Activated CD8-positive, alpha-beta memory T cell treated with anti-CD3 and anti-CD28 coated beads, Interleukin-2, amount 10 ng/mL, durations not matched to agents 7 days and 5 days (primary cell): ENCODE measurements around the gene TFAP2C. TPM values are rescaled to one million over a fixed set of nuclear protein-coding genes. Genes with fewer than 3 reads are reported as not detected.
"Not testable (repeated sequence)": the region's sequence is repeated elsewhere in the genome, so short reads cannot be mapped to it uniquely, and the experiment has no call there.

Experiments used
- ATAC-seq: fragments of 150-1000 bp; cut with Tn5 transposase; one replicate; pipeline ENCODE4 v1.10.0; 2021; ENCODE audit warnings: moderate library complexity
- CTCF ChIA-PET: fragments of 350-600 bp; sonication (Branson Sonifier 250); formaldehyde crosslinking; loops from one replicate; lab custom pipeline; 2021; ENCODE audit warnings: antibody characterized with exemption; lab: Charles Lee
- DNase-seq: peaks from one replicate; pipeline ENCODE4 v3.0.0-alpha.2; 2020
- H3K27ac Mint-ChIP-seq: one replicate; pipeline ENCODE4 v1.8.0; 2021; ENCODE audit warnings: mild to moderate bottlenecking, mixed read lengths
- H3K27me3 Mint-ChIP-seq: one replicate; pipeline ENCODE4 v1.8.0; 2021; ENCODE audit warnings: mixed read lengths
- H3K36me3 Mint-ChIP-seq: one replicate; pipeline ENCODE4 v1.8.0; 2021; ENCODE audit warnings: mild to moderate bottlenecking, mixed read lengths
- H3K4me1 Mint-ChIP-seq: one replicate; pipeline ENCODE4 v1.8.0; 2021; ENCODE audit warnings: mixed read lengths
- H3K4me3 Mint-ChIP-seq: one replicate; pipeline ENCODE4 v1.8.0; 2021; ENCODE audit warnings: mild to moderate bottlenecking, moderate library complexity, mixed read lengths
- H3K9me3 Mint-ChIP-seq: one replicate; pipeline ENCODE4 v1.8.0; 2022; ENCODE audit warnings: low read depth, mixed read lengths
- total RNA-seq, 2 experiments: library from RNA; stranded (reverse); gene quantifications; one replicate each; pipeline ENCODE4 v1.2.3, GENCODE V29; 2021

TFAP2C gene
- total RNA-seq, 2 experiments from 2014 or later: not detected

DNA sequence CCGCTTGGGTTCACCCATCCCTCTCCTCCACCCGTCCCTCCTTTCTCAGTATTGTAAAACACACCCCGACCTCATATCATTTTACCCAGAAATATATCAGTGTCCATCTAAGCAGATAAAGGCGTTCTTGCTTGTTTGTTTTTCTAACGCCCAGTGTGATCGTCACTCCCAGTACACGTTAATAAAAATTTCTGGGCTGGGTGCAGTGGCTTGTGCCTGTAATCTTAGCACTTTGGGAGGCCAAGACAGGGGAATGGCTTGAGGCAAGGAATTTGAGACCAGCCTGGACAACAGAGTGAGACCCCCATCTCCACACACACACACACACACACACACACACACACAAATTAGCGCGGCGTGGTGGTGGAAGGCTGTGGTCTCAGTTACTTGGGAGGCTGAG, 24.4 kb upstream of the TFAP2C start:
- Mint-ChIP-seq H3K27ac (no peak overlapping the region), H3K36me3 (no peaks in the 10 kb centered on the region), H3K4me3 (no peak overlapping the region), H3K9me3 (no peaks in the 10 kb centered on the region), H3K27me3 (peaks cover 2% of the 10 kb centered on the region), H3K4me1 (no peaks in the 10 kb centered on the region)
- DNase-seq (no peak), ATAC-seq (no peak)
- CTCF ChIA-PET: no interaction called here

DNA sequence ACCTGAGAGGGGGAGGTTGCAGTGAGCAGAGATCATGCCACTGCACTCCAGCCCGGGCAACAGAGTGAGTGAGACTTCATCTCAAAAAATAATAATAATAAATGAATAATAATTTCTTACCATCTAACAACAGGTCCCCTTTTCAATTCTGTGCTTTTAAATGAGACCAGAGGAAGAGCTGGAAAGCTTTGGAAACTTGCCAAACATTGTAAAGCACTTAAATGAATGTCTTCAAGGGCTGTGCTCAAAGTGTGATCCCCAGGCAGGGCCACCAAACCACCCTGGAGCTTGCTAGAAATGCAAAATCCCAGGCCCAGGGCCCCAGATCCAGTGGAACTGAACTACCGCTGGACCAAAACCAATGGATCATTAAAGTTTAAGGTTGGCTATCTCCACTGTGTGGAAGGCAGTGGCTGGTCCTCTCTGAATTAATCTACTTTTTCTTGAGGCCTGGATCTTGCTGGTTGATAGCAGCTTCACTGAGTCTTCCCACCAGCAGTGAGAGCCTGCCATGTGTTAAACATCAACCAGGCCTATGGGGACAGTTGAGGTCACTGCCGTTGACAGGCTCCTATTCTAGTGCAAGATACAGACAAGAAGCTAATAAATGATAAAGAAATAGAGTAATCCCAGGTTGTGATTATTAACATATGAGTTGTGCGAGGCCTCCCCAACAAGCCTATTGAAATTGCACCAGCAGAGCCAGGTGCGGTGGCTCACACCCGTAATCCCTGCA, 23.7 kb upstream of the TFAP2C start:
- H3K9me3 Mint-ChIP-seq: no peaks in the 10 kb centered on the region
- CTCF ChIA-PET: no interaction called here
- ATAC-seq (no peak), DNase-seq (no peak)
- H3K36me3 Mint-ChIP-seq: no peaks in the 10 kb centered on the region
- H3K4me3 Mint-ChIP-seq: no peak overlapping the region
- H3K27ac Mint-ChIP-seq: no peak overlapping the region
- H3K27me3 Mint-ChIP-seq: peaks cover 2% of the 10 kb centered on the region
- H3K4me1 Mint-ChIP-seq: no peaks in the 10 kb centered on the region

DNA sequence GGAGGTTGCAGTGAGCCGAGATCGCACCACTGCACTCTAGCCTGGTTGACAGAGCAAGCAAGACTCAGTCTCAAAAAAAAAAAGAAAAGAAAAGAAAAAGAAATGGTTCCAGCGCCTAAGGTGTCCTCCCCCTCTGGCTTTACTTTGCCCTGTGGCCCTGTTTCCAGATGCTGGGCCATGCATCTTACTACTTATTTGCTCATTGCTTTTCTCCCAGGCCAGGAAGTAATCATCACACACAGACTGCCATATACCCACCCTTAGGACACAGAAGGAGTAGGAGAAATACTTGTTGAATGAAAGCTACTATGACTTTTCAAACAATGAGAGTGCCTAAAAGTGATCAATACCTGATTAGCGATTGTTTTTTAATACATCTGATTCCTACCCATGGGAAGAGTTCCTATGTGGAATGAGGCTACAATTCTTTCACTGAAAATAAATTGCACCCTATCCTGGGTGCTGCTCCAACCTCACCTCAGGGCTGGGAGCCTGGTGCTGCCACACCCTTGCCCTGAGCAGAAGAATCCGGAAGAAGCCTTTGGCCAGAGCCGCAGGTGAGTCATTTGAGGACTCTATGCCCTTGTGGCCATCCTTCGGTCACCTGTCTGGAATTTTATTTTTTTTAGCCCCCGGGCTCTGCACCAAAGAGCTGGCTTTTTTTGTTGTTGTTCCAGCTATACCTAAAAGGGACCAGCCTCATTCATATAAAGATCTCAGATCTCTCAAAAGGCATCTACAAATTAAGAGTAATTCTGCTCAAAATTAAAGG, 22.7 kb upstream of the TFAP2C start:
- Mint-ChIP-seq H3K27ac (no peak overlapping the region), H3K4me1 (no peaks in the 10 kb centered on the region), H3K36me3 (no peaks in the 10 kb centered on the region), H3K4me3 (no peak overlapping the region), H3K9me3 (no peaks in the 10 kb centered on the region), H3K27me3 (peaks cover 2% of the 10 kb centered on the region)
- DNase-seq: no peak
- ATAC-seq: no peak
- CTCF ChIA-PET: no interaction called here

DNA sequence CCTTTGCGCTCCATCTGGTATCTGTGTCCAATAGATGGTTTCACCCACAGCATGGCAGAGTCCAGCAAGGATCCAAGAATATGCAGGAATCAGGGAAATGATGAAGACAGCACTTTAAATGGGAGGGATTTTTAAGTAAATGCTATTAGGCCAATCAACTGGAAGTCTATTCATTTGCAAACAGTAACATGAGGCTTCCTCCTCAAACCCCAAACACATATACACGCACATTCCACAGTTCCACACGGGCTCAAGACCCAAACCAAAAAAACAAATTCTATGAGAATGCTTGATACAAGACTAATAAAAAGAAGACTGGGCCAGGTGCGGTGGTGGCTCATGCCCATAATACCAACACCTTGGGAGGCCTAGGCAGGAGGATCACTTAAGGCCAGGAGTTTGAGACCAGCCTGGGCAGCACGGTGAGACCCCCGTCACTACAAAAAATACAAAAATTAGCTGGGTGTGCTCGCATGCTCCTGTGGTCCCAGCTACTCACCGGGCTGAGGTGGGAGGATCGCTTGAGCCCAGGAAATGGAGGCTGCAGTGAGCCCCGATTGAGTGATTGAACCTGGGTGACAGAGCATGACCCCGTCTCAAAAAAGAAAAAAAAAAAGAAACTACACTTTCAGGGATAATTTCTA, 21.9 kb upstream of the TFAP2C start:
- Mint-ChIP-seq H3K36me3 (no peaks in the 10 kb centered on the region), H3K9me3 (no peaks in the 10 kb centered on the region), H3K4me3 (no peak overlapping the region), H3K27ac (no peak overlapping the region), H3K27me3 (peaks cover 2% of the 10 kb centered on the region), H3K4me1 (no peaks in the 10 kb centered on the region)
- CTCF ChIA-PET: no interaction called here
- DNase-seq (no peak), ATAC-seq (no peak)

DNA sequence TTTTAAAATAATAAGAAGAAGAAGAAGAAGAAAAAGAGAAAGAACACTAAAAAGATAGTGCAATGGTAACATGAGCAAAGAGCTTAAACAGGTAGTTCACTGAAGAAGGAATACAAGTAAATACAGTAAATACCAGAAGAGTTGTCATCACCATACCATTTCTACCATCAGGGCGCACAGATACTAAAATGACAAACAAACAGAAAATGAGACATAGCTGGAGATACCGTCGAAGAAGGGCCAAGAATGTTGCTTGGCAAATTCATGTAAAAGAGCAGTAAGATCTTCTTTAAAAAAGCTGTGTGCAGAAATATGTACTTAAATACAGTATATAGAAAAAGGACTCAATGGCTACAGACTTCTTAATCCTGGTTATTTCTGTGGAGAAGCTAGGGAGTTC, 20.7 kb upstream of the TFAP2C start:
- H3K4me3 Mint-ChIP-seq: no peak overlapping the region
- DNase-seq (no peak), ATAC-seq (no peak)
- no peaks in the 10 kb centered on the region for H3K27me3 Mint-ChIP-seq
- H3K27ac Mint-ChIP-seq: no peak overlapping the region
- H3K9me3 Mint-ChIP-seq: no peaks in the 10 kb centered on the region
- CTCF ChIA-PET: no interaction called here
- no peaks in the 10 kb centered on the region for H3K4me1 Mint-ChIP-seq
- H3K36me3 Mint-ChIP-seq: no peaks in the 10 kb centered on the region

DNA sequence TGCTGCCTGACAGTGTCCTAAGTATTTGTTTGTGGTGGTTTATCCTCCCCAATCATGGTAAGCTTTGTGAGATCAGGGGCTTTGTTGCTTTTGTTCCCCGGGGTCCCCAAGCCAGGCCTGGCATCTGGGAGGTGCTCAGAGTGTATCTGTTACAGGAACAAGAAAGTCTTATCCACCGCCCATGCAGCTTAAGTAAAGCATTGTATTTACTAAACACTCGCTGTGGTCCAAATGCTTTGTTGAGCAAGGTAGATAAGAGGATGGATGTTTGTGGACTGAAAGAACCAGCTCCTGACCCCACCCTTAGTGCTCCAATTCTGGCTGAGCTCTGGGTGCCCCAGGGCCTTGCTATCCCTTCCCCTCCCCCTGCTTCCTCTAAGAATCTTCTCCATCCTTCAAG, 19.8 kb upstream of the TFAP2C start:
- no peak overlapping the region for H3K27ac Mint-ChIP-seq
- H3K27me3 Mint-ChIP-seq: no peaks in the 10 kb centered on the region
- CTCF ChIA-PET: no interaction called here

DNA sequence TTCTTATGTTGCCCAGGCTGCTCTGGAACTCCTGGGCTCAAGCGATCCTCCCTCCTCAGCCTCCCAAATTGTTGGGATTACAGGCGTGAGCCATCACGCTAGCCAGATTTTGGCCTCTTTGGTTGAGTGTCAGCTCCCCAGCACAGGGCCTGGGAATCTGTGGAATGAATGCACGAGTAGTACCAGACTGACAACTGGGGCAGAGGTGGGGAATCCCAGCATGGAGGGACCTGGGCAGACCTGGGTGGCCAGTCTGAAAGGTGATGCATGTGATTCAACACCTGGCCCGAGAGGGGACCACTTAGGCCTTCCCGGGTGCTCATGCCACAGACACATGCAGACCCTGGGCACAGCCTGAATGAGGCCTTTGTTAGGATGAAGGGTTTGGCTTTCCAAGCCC, 19.0 kb upstream of the TFAP2C start:
- H3K4me3 Mint-ChIP-seq: no peak overlapping the region

More for the DNA sequence above, 19.8 kb upstream of the TFAP2C start:
- Mint-ChIP-seq H3K36me3 (no peaks in the 10 kb centered on the region), H3K9me3 (no peaks in the 10 kb centered on the region), H3K4me3 (no peak overlapping the region), H3K4me1 (no peaks in the 10 kb centered on the region)
- DNase-seq (no peak), ATAC-seq (no peak)

DNA sequence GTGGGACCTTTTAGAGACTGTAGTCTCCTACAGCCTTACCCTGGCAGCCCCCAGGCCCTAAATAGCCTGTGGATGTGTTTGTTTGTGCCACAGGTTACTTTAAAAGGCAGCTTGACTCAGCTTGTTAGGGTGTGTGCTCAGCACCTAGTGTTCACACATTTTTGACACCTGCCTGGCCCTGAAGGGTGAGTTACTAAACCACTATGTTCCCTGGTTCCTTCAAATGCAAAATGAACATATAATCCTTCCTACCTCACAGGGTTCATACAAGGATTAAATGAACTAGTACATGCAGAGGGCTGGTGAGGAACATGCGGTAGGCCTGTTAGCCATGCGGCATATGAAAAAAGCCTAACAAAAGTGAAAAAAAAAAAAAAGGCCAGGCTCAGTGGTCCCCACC, 14.9 kb upstream of the TFAP2C start:
- Mint-ChIP-seq H3K9me3 (no peaks in the 10 kb centered on the region), H3K36me3 (no peaks in the 10 kb centered on the region), H3K27me3 (no peaks in the 10 kb centered on the region), H3K4me3 (no peak overlapping the region), H3K4me1 (no peaks in the 10 kb centered on the region), H3K27ac (no peak overlapping the region)
- DNase-seq: no peak
- CTCF ChIA-PET: no interaction called here
- no peak for ATAC-seq

More for the DNA sequence above, 19.0 kb upstream of the TFAP2C start:
- no peak for ATAC-seq
- no peak overlapping the region for H3K27ac Mint-ChIP-seq
- H3K27me3 Mint-ChIP-seq: no peaks in the 10 kb centered on the region
- no peaks in the 10 kb centered on the region for H3K4me1 Mint-ChIP-seq
- no peaks in the 10 kb centered on the region for H3K36me3 Mint-ChIP-seq
- H3K9me3 Mint-ChIP-seq: no peaks in the 10 kb centered on the region
- DNase-seq: no peak
- CTCF ChIA-PET: no interaction called here

DNA sequence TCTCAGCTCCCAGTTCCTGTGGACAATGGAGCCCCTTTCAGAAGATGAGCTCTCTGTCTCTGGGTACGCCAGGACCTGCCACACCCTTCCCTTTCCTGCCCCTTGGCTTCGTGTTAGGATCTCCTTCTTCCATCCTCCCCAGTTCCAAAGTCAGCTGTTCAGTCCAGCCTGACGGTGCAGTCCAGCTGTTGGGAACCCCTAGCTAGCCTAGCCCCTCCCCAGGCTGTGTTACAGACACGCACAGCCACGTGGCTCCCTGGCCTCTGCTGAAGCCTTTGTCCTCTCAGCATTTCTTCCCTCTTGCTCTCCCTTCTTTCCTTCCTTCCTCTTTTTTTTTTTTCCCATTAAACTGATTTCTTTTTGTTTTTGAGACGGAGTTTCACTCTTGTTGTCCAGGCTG, 12.4 kb upstream of the TFAP2C start:
- peaks cover under 1% of the 10 kb centered on the region for H3K27me3 Mint-ChIP-seq
- ATAC-seq: no peak
- H3K27ac Mint-ChIP-seq: no peak overlapping the region
- no peak overlapping the region for H3K4me3 Mint-ChIP-seq
- no peaks in the 10 kb centered on the region for H3K4me1 Mint-ChIP-seq
- CTCF ChIA-PET: no interaction called here
- no peak for DNase-seq
- no peaks in the 10 kb centered on the region for H3K9me3 Mint-ChIP-seq
- no peaks in the 10 kb centered on the region for H3K36me3 Mint-ChIP-seq

DNA sequence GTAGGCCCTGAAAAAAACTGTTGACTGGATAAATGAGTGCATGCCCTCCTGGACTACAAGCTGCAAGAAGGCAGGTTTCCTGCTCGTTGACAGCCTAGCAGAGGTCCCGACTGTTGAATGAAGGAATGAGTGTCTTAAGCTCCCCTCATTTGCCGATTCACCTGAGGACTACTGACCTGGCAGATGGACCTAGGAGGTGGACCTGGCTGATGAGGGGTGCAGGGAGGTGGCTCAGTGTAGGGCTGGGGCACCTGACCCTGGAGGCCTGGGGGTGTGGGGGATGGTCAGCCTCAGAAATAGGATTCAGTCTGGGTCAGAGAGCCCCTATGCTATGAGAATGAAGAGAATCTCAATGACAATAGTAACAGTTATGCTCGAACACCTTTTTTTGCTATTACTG, 11.6 kb upstream of the TFAP2C start:
- DNase-seq (no peak), ATAC-seq (no peak)
- CTCF ChIA-PET: no interaction called here
- Mint-ChIP-seq H3K4me1 (no peaks in the 10 kb centered on the region), H3K9me3 (no peaks in the 10 kb centered on the region), H3K27me3 (peaks cover 5% of the 10 kb centered on the region), H3K4me3 (no peak overlapping the region), H3K36me3 (no peaks in the 10 kb centered on the region), H3K27ac (no peak overlapping the region)

DNA sequence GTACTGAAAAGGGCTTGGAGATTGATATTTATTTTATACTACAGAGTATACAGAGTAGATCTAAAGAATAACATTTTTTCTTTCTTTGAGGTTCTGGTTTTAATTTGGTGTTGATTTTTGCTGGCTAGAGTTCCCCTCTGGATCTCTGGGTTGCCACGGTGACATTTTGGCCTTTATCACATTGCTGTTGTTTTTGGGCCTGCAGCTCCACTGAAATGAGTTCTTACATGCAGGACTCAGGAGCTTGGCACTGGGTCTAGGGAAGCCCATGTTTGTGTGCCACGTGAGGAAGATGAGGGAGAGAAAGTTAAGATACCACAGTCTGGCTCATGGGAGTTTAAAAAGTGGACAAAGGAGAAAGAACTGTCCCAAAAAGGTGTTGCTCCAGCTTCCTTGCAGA, 7.4 kb upstream of the TFAP2C start:
- Mint-ChIP-seq H3K9me3 (no peaks in the 10 kb centered on the region), H3K27me3 (peaks cover 31% of the 10 kb centered on the region), H3K36me3 (no peaks in the 10 kb centered on the region), H3K4me3 (no peak overlapping the region), H3K27ac (no peak overlapping the region), H3K4me1 (no peaks in the 10 kb centered on the region)
- CTCF ChIA-PET: no interaction called here
- no peak for ATAC-seq
- no peak for DNase-seq

DNA sequence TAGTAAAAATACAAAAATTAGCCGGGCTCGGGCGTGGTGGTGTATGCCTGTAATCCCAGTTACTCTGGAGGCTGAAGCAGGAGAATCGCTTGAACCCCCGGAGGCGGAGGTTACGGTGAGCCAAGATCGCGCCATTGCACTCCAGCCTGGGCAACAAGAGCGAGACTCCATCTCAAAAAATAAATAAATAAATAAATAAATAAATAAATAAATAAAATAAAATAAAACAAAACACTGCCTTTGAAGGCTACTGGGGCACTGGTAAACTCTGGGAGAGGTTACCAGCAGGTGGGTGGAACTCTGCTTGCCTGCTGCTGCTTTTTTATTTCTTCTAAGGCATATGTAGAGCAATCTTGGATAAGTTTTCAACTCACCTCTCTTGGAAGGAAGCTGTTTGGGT, 5.2 kb upstream of the TFAP2C start:
- H3K36me3 Mint-ChIP-seq, DNase-seq, H3K9me3 Mint-ChIP-seq, ATAC-seq, H3K4me1 Mint-ChIP-seq, CTCF ChIA-PET, H3K4me3 Mint-ChIP-seq, H3K27ac Mint-ChIP-seq: not testable (repeated sequence)
- H3K27me3 Mint-ChIP-seq: peaks cover 52% of the 10 kb centered on the region

DNA sequence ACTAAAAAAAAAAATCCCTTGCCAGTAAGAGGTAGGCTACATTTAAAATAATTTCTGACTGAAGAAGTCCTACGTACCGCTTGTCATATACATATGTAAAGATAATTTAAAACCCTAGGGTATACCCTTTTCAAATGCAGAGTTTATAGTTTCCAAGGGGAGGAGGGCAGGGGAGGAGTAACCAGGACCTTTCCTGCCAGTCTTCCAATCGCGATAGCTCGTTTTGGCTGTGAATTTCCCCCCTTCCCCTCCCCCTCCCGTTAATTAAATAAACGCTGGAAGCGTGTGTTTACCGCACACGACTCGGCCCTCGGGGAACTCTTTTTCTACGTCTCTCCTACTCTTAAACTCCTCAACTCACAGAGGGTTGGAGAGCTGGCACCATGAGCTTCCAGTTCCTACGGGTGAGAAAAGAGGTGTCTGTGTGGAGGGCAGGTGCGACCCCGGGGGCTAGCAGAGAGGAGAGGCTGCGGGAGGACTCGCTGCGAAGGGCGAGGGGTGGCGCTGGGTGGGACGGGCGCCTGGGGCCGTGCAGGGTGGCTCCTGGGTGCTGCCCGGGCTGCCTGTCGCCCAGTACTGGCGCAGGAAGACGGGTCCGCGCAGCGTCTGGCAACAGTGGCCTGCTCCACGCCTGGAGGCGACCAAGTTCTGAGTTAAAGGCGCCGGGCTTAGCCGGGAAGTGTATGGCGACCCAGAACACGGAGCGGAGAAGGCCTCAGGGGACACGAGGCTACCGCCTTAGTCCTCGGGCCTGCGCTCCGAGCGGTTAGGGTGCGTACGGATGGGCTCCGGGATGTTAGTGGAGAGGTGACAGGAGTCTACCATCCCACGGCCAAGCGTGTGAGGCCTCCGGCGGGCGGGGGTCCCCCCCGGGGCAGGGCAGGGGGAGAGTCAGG, 4.1 kb upstream of the TFAP2C start:
- Mint-ChIP-seq H3K9me3 (no peaks in the 10 kb centered on the region), H3K4me3 (no peak overlapping the region), H3K27me3 (peaks cover 63% of the 10 kb centered on the region), H3K27ac (no peak overlapping the region), H3K36me3 (no peaks in the 10 kb centered on the region), H3K4me1 (peaks cover 7% of the 10 kb centered on the region)
- CTCF ChIA-PET: no interaction called here
- ATAC-seq (no peak), DNase-seq (no peak)
